Lung (tissue), 12 donors: ENCODE results near the gene CNTFR. TPM values are rescaled to one million over a fixed set of nuclear protein-coding genes. Genes with fewer than 3 reads are reported as not detected.

ENCODE experiments used
- ATAC-seq: fragments of 200-7000 bp; cut with Tn5 transposase; one replicate; pipeline ENCODE4 v1.9.1; 2020; ENCODE audit warnings: moderate number of reproducible peaks; ENCODE audit not compliant: insufficient read depth, low FRiP score
- DNase-seq, 3 donors: peaks; one replicate each; pipeline ENCODE4 v3.0.0-alpha.2; 2013 to 2017
- H3K27ac ChIP-seq, 2 donors: one replicate each; pipeline ENCODE4 v1.5.1; 2013; ENCODE audit warnings: mild to moderate bottlenecking in 2 of 2, moderate library complexity in 2 of 2, control low read depth in 1 of 2, inconsistent platforms in 1 of 2, low read depth in 1 of 2, low read length in 1 of 2
- H3K27me3 ChIP-seq, 3 donors: one replicate each; pipeline ENCODE4 v1.5.1; 2013; ENCODE audit warnings: low read length in 2 of 3; ENCODE audit not compliant: control insufficient read depth in 3 of 3, insufficient read depth in 3 of 3
- H3K36me3 ChIP-seq, 4 donors: one replicate each; pipeline ENCODE4 v1.5.1; 2013; ENCODE audit warnings: low read length in 4 of 4, mild to moderate bottlenecking in 1 of 4, moderate library complexity in 1 of 4; ENCODE audit not compliant: control insufficient read depth in 4 of 4, insufficient read depth in 4 of 4
- H3K4me1 ChIP-seq, 5 donors: one replicate each; pipeline ENCODE4 v1.5.1; 2013; ENCODE audit warnings: low read length in 5 of 5, mild to moderate bottlenecking in 2 of 5, moderate library complexity in 1 of 5; ENCODE audit not compliant: control insufficient read depth in 5 of 5, insufficient read depth in 5 of 5
- H3K4me3 ChIP-seq: one replicate; pipeline ENCODE4 v1.5.1; 2013; ENCODE audit warnings: mild to moderate bottlenecking, control low read depth, moderate library complexity
- H3K9ac ChIP-seq, 2 donors: one replicate each; pipeline ENCODE4 v1.5.1; 2013; ENCODE audit warnings: low read length in 2 of 2, control low read depth in 1 of 2; ENCODE audit not compliant: insufficient read depth in 1 of 2
- H3K9me3 ChIP-seq, 4 donors: one replicate each; pipeline ENCODE4 v1.5.1; 2013; ENCODE audit warnings: low read length in 3 of 4, mild to moderate bottlenecking in 1 of 4, moderate library complexity in 1 of 4; ENCODE audit not compliant: control insufficient read depth in 4 of 4, insufficient read depth in 3 of 4
- WGBS, 2 donors: extraction: QIAGEN DNeasy Blood & Tissue Kit; methylation state at CpG; one replicate each; pipeline ENCODE4 v1.1.7; 2013; 5-methylcytosine and 5-hydroxymethylcytosine counted together
- polyA plus RNA-seq, 2 donors: library from polyadenylated mRNA; stranded (reverse); fragments of 200-250 nt; gene quantifications; one replicate each; pipeline ENCODE4 v1.2.1, GENCODE V29; 2013
- total RNA-seq, 2 donors: library from RNA; depleted of rRNA in 1 of 2; stranded (reverse); fragments of >200 nt in 1 of 2; gene quantifications; one replicate each; pipeline ENCODE4 v1.2.1, GENCODE V29; 2014 to 2021
- TF ChIP-seq, protein P1 (sequence below): IDR thresholded peaks from 2 replicates; pipeline ENCODE4 v1.5.1; 2012; ENCODE audit warnings: mild to moderate bottlenecking; ENCODE audit errors: control extremely low read depth, extremely low read depth
- donor health status: control.
- donor health status: control.
- donor health status: Bipolar disorder and iron deficiency.
- donor health status: healthy.
- donor health status: DM: yes; HTN: yes; CAD: no.

The CNTFR gene
- total and polyA plus RNA-seq, 4 donors: 0.42 to 3.3 (median 1.3) TPM

DNA sequence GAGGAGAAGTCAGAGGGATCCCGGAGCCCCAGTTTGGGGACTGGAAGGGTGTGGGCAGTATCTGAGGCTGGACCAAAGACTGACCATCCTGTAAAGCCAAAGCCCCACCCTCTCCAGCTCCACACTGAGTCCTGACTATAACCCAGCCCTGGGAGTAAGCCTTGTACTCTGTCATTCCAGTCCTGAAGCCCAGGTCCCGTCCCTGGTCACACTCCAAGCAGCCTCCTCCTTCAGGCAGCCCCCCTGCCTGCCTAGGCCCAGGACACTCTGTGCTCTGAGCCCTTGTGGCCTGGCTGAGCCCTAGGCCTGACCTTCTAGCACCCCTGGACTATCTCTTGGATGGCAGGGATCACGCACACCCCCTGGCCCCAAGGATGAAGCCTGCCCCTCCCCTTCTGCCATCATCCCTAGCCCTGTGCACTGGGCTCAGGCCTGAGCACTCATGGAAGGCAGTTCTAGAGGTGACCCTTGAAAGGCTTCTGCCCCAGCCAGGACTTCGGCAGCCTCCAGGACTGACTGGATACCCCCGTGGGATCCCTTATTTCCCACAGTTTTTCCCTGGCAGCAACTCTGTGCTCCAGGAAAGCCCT, 38.7 kb downstream of the CNTFR start:
- no peak overlapping the region for H3K9ac ChIP-seq
- TF ChIP-seq, protein P1, sequence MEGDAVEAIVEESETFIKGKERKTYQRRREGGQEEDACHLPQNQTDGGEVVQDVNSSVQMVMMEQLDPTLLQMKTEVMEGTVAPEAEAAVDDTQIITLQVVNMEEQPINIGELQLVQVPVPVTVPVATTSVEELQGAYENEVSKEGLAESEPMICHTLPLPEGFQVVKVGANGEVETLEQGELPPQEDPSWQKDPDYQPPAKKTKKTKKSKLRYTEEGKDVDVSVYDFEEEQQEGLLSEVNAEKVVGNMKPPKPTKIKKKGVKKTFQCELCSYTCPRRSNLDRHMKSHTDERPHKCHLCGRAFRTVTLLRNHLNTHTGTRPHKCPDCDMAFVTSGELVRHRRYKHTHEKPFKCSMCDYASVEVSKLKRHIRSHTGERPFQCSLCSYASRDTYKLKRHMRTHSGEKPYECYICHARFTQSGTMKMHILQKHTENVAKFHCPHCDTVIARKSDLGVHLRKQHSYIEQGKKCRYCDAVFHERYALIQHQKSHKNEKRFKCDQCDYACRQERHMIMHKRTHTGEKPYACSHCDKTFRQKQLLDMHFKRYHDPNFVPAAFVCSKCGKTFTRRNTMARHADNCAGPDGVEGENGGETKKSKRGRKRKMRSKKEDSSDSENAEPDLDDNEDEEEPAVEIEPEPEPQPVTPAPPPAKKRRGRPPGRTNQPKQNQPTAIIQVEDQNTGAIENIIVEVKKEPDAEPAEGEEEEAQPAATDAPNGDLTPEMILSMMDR: no peak
- H3K27me3 ChIP-seq: peaks cover 0 to 10% (median 0%) of the 10 kb centered on the region in 3 donors
- H3K27ac ChIP-seq: no peak overlapping the region
- H3K4me3 ChIP-seq: no peak overlapping the region
- DNase-seq: no peak
- peaks cover 0 to 5% (median under 1%) of the 10 kb centered on the region in 4 donors for H3K36me3 ChIP-seq
- no peak for ATAC-seq
- H3K9me3 ChIP-seq: no peaks in the 10 kb centered on the region
- WGBS, 2 donors: 85 to 90% methylated on average over 5 of the region's 5 CpGs
- peaks cover 0 to 21% (median 9%) of the 10 kb centered on the region in 5 donors for H3K4me1 ChIP-seq

GRCh38 chr9:34550016-34550680, 39.4 kb downstream of the CNTFR start:
- TF ChIP-seq, protein P1: no peak
- Histone ChIP-seq H3K4me1 (peaks cover 0 to 16% (median 4%) of the 10 kb centered on the region in 5 donors), H3K9ac (no peak overlapping the region), H3K27ac (no peak overlapping the region), H3K36me3 (peaks cover 0 to 5% (median under 1%) of the 10 kb centered on the region in 4 donors), H3K9me3 (no peaks in the 10 kb centered on the region), H3K27me3 (peaks cover 0 to 10% (median 0%) of the 10 kb centered on the region in 3 donors), H3K4me3 (no peak overlapping the region)
- no peak for DNase-seq
- 83 to 88% methylated on average over 12 of the region's 12 CpGs for WGBS, 2 donors
- ATAC-seq: no peak

- Histone ChIP-seq H3K4me1 (peaks cover 0 to 9% (median 0%) of the 10 kb centered on the region in 5 donors), H3K36me3 (peaks cover 0 to 3% (median under 1%) of the 10 kb centered on the region in 4 donors), H3K9me3 (no peaks in the 10 kb centered on the region), H3K4me3 (no peak overlapping the region), H3K27me3 (peaks cover 0 to 7% (median 0%) of the 10 kb centered on the region in 3 donors), H3K27ac (no peak overlapping the region), H3K9ac (no peak overlapping the region)
- whole genome bisulfite sequencing, 2 donors: 84 to 91% methylated on average over 5 of the region's 5 CpGs
- ATAC-seq: no peak
- no peak for DNase-seq
- TF ChIP-seq, protein P1: no peak
Measured at GRCh38 chr9:34549407-34549732, 40.2 kb downstream of the CNTFR start.
